Fibroblast of skin of right quadriceps (primary cell): ENCODE measurements around the gene HEATR1.
"Not testable (repeated sequence)": the region's sequence is repeated elsewhere in the genome, so short reads cannot be mapped to it uniquely, and the experiment has no call there.

Experiments
- DNase-seq: peaks from one replicate; pipeline ENCODE4 v3.0.0-alpha.2; 2013

The HEATR1 gene

DNA sequence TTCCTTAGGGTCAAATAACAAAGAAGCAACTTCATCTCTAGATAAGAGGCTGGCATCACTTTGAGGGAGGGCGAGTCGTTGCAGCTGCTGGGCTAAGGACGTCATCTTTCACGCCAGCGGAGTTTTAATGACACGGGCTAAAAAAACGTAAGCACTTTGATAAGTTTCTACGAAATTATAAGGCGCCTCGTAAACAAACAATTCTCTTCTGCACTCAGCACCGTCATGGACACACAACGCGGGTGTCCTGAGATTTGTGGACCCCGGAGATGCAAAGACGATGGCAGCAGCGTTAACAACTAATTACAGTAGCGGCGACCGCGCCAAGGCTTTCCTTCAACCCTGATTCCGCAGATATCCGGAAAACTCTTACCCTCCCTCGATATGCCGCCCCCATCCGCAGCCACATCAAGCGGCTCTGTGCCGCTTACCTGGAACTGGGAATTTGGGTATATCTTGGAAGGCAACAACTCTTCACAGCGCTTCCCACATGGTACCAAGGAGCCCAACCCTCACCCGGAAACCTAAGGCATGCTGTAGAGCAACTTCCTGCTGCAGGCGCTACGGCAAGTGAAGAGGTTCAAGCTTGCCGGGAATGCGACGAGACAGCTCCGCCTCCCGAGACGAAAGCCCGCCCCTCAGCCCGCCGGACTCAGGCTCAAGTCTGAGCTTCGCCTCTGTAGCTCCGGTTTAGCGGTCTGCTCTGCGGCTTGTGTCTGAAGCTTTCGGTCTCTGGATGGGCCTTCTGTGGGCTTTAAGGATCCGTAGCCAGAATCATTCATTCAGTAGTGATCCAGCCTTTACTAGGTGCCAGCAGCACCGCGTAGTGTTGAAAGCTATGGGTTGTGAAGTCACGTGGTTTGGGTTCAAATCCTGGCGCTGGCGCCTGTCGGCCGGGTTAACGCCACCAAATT, at the start of gene HEATR1:
Gene HEATR1, minus strand, starts transcription at position 526 of the 914 bp plus-strand sequence. Its CDS starts 421 bp downstream, at position 105.
- DNase-seq: peak; percentile 94

- no peak for DNase-seq
These were observed 40.8 kb upstream of the HEATR1 start for GRCh38 chr1:236645016-236645680.

- DNase-seq: no peak
These were observed 38.4 kb upstream of the HEATR1 start for GRCh38 chr1:236642763-236643162.

DNA sequence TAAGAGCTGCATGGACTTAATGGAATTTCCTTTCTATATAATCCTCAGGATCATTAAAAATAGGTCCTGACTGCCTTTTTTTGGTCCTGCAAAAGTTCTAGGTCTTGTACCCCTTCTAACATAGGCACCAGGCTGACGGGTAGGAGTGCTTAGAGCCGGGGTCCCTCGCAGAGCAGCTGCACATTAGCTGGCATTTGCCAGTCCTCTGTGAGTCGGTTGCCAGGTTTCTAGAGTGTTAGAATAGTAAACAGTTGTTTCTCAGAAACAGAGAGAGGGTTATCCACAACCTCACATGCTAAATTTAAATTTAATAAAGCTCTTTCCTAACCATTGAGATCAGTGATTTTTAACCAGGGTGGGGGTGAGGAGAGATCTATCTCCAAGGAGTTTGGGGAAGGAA, 35.4 kb upstream of the HEATR1 start:
- no peak for DNase-seq

DNA sequence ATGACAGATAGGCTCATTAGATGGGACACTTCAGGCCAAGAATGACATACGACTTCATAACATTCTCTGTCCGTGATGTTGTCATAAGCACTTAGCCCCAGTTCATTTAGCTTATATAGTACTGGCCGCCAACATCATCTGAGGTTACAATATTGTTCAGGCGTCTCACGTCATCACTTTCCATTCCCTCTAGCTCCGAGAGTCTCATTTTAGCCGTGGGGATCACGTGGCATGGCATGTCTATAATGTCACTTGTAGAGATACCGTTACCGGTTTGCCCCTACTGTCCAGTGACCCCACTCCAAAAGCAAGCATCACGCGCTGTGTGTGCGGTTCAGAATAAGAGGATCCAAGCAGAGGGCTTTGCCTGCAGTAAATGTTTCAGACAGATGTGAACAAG, 34.6 kb upstream of the HEATR1 start:
- DNase-seq: no peak

DNA sequence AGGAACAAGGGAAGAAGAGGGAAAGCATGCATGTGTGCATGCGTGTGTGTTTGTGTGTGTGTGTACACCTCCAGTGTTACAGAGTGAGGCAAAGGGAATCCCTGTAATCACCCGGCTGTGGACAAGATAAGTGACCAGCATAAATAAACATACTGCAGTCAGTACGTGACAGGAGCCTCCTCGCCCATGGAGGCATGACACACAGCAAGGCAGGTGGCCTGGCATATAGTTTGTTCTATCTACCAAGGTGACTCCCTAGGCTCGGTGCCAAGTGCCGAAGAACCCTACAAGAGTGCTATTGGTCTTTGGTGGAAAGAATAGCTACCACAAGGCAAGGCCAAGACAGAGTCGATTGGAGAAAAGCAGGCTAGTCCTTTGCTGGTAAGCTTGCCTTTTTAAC, 31.7 kb upstream of the HEATR1 start:
- no peak for DNase-seq

GRCh38 chr1:236627727-236628408, 23.6 kb upstream of the HEATR1 start:
- DNase-seq: no peak

DNA sequence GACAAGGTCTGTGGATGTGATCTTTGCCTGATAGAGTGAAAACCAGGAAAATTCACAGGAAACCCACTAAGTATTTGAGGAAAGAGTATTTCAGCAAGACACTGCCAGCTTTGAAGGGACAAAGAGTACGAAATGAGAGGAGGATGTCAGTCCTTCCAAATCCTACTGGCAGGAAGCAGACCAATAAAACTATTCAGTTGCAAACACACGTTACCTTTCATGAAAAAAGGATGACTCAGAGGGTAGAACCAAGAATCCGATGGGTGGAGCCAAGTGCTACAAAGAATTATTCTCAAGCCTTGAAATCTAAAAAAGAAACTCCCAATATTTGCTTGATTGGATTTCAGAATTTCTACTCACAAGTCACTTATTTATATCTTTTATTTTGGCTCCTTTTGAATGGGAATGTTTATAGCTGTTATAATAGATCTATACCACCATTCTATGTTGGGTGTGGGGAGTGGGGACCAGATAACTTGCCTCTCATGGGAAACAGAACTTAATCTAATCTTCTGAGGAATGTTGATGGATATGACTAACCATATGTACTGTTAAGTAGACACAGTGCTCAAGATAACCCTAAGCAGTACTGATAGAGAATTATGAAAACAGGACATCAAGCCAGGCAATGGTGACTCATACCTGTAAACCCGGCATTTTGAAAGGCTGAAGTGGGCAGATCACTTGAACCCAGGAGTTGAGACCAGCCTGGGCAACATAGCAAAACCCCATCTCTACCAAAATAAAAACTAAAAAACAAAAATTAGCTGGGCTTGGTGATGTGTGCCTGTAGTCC, 19.3 kb upstream of the HEATR1 start:
- no peak for DNase-seq

DNA sequence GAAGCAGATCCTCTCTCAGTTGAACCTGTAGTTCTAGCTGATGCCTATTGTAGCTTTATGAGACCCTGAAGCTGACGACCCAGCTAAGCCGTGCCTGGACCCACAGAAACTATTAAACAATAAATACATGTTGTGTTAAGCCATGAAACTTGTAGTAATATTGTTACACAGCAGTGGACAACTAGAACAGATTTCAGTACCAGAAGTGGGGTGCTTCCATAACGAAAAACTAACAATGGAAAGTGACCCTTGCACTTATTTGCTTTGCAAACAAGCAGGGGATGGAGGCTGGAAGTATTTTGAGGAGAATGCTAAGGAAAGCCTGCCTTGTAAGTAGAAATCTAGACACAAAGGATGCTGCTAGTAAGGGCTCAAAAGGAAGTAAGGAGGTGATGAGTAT, 18.1 kb upstream of the HEATR1 start:
- no peak for DNase-seq

GRCh38 chr1:236619398-236619797, 15.1 kb upstream of the HEATR1 start:
- no peak for DNase-seq

GRCh38 chr1:236618507-236618906, 14.2 kb upstream of the HEATR1 start:
- DNase-seq: no peak

- no peak for DNase-seq
These were observed 11.3 kb upstream of the HEATR1 start for GRCh38 chr1:236615399-236616148.

DNA sequence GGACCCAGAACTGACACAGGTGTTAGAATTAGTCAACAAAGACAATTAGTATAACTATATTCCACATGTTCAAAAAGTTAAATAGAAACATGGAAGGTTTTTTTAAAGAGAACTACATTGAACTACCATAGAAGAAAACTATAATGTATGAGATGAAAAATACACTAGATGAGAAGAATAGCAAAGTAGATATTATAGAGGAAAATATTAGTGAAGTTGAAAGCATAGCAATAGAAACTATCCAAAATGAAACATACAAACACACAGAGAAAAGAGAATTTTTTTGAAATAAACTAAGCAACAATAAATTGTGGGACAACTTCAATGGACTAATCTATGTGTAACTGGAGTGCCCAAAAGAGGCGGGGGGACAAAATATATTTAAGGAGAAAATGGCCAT, 8.0 kb upstream of the HEATR1 start:
- DNase-seq: no peak

DNA sequence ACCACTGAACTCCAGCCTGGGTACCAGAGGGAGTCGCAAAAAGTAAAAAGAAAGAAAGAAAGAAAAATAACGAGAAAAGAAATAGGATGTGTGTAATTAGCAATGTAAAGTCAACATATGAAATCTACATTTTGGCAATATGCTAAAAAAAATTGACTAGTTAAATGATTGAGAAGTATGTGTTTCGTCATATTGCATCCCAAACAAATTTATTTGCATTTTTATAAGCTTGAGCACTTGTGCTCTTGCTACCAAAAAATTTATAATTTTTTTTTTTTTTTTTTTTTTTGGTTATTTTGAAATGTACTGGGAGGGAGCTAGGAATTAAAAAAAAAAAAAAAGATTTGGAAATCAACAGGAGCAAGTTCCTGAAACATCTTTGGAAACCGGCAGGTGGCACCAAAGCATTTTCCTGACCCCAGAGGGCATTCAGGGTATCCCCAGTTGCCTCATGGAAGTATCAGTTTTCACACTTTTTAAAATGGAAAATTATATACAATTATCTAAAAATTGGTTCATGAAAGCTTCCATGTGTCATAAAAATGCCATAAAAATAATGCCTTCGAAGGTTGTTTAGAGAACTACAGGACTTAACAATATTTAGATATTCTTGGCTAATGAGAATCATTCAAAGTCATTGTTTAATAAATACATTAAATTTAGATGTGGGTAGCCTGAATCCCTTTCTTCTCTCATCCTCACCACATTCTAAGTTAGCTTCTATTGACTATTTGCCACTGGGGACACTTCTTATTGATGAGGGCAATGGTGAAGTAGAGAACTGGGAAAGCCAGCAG, 4.8 kb upstream of the HEATR1 start:
- DNase-seq: peak; percentile 39

- not testable (repeated sequence) for DNase-seq
These were observed 3.3 kb upstream of the HEATR1 start for GRCh38 chr1:236607597-236607996.

DNA sequence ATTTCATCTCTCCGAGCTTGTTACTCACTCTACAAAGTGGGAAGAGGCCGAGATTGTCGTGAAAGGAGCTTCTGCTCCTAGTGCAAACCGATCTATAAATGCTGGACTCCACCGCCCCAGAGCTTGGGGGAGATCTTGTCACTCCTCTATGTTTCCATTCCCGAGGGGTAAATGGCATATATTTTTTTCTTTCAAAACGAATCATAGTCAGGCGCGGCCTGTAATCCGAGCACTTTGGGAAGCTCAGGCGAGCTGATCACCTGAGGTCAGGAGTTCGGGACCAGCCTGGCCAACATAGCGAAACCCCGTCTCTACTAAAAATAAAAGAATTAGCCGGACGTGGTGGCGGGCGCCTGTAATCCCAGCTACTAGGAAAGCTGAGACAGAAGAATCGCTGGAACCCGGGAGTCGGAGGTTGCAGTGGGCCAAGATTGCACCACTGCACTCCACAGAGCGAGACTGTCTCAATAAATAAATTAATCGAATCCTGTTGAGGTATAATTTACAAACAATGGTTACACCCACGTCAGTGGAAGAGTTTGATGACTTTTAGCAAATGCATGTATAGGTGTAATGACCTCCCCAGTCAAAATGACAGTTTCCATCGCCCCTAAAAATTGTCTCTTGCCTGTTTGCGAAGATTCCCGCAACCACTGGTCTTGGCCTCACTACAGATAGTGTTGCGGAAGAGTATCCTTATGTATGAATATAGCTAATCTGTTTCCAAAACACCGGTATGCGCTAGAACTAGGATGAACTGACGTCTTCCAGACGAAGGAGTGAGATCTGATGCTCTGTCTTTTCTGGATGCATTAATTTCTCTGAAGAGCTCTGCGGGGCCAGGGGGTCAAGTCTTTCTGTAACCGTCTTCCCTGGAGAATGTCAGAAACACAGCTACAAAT, 840 bp upstream of the HEATR1 start:
- no peak for DNase-seq

- no peak for DNase-seq
These were observed 2.1 kb downstream of the HEATR1 start for GRCh38 chr1:236602171-236602570.

DNA sequence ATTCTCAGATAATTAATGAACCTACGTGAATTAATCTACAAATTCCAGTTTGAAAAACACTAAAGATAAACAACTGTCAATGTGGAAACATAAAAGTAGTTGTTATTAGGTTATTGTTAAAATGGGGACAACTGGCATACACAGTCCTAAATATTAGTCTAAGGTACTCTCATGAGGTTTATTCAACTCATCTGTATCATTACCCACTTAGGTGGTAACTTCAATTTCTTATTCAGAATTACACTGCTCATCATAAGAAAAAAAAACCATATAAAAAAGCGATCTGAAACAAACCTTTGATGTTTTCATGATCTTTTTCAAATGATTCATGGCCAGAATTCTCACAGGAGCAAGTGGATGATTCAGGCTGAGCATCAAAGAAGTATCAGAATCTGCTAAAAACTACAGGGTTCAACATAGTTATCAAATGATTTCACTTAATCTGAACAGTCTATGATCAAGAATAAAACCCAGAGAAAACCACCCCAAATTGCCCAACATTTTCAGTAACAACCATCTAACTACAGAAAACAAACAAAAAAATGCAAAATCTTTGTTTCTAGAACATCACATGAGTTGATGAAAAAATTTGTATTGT, 13.7 kb downstream of the HEATR1 start:
- no peak for DNase-seq

DNA sequence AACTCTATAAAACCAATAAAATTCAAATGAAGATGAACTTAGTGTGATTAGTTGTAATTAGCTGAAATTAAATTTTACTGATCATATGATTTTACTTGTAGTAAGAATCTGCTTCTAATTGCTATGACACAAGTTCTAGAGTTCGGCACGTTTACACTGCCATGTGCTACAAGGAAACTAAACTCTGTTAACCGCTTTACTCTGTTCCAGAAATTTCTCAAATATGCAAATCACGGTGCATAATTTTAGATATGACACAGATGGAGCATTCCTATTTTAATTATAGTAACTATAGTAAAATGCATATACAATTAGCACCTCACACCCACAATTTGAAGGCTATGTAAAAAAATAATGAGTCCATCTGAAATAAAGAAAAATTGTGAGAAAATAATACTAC, 14.8 kb downstream of the HEATR1 start:
- no peak for DNase-seq

DNA sequence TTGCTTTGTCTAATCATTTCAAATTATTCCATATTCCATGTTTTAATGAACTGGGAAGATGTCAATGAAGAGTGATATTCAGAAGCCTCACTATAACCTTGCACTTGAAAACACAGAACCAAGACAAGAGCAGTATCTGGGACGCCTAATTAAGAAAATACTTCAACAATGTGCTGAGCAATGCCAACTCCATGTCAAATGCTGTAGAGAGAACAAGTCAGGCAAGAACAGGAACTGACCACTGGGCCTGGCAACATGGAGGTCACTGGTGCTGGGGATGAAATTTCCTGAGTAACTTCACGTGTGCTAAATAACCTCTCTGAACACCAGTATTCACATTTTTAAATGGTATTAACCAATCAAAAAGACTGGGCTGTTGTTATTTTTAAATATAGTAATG, 22.8 kb downstream of the HEATR1 start:
- no peak for DNase-seq
